Hepatocyte (in vitro differentiated cells): ENCODE measurements around the gene TNFSF11. TPM values are rescaled to one million over a fixed set of nuclear protein-coding genes. Genes with fewer than 3 reads are reported as not detected.
A peak's percentile ranks its signal among the peaks of the same experiment; 100 is the strongest.

Source experiments
- DNase-seq: peaks from one replicate; pipeline ENCODE4 v3.0.0-alpha.2; 2016; ENCODE audit warnings: low spot score
- H2AFZ ChIP-seq: fragments of 200-600 bp; sonication (generic); 2 replicates; pipeline ENCODE4 v1.6.0; 2016; ENCODE audit warnings: antibody characterized with exemption, mild to moderate bottlenecking
- H3K27ac ChIP-seq: fragments of 200-600 bp; sonication (generic); 2 replicates; pipeline ENCODE4 v1.5.1; 2016; ENCODE audit warnings: mild to moderate bottlenecking
- H3K27me3 ChIP-seq: fragments of 200-600 bp; sonication (generic); 2 replicates; pipeline ENCODE4 v1.6.1; 2016
- H3K36me3 ChIP-seq: fragments of 200-600 bp; sonication (generic); replicated peaks from 2 replicates; pipeline ENCODE4 v1.5.1; 2016; ENCODE audit warnings: low read depth; ENCODE audit not compliant: insufficient read depth
- H3K4me1 ChIP-seq: fragments of 200-600 bp; sonication (generic); 2 replicates; pipeline ENCODE4 v1.5.1; 2016; ENCODE audit warnings: mild to moderate bottlenecking, moderate library complexity; ENCODE audit not compliant: insufficient read depth
- H3K4me2 ChIP-seq: fragments of 200-600 bp; sonication (generic); 2 replicates; pipeline ENCODE4 v1.6.0; 2016
- H3K4me3 ChIP-seq: fragments of 200-600 bp; sonication (generic); 2 replicates; pipeline ENCODE4 v1.5.1; 2016; ENCODE audit warnings: mild to moderate bottlenecking
- H3K79me2 ChIP-seq: fragments of 200-600 bp; sonication (generic); 2 replicates; pipeline ENCODE4 v1.6.0; 2017; ENCODE audit warnings: mild to moderate bottlenecking
- H3K9me2 ChIP-seq: fragments of 200-600 bp; sonication (generic); replicated peaks from 2 replicates; pipeline ENCODE4 v1.6.0; 2017; ENCODE audit warnings: mild to moderate bottlenecking; ENCODE audit not compliant: insufficient read depth
- H3K9me3 ChIP-seq: fragments of 200-600 bp; sonication (generic); 2 replicates; pipeline ENCODE4 v1.5.1; 2016; ENCODE audit warnings: low read depth, mild to moderate bottlenecking
- H4K20me1 ChIP-seq: fragments of 200-600 bp; sonication (generic); 2 replicates; pipeline ENCODE4 v1.6.0; 2016; ENCODE audit warnings: mild to moderate bottlenecking; ENCODE audit not compliant: insufficient read depth, poor library complexity, severe bottlenecking
- CTCF ChIP-seq: fragments of 200-600 bp; sonication (generic); IDR thresholded peaks from 2 replicates; pipeline ENCODE4 v1.5.1; 2016; ENCODE audit warnings: antibody characterized with exemption, mild to moderate bottlenecking; ENCODE audit not compliant: poor library complexity
- EZH2 ChIP-seq: fragments of 200-600 bp; sonication (generic); IDR thresholded peaks from 2 replicates; pipeline ENCODE4 v1.6.1; 2016; ENCODE audit warnings: antibody characterized with exemption, mild to moderate bottlenecking, borderline replicate concordance
- EZH2phosphoT487 ChIP-seq: fragments of 200-600 bp; sonication (generic); IDR thresholded peaks from one replicate; pipeline ENCODE4 v1.6.1; 2018; ENCODE audit warnings: antibody characterized with exemption, mild to moderate bottlenecking, low read depth, moderate library complexity; ENCODE audit not compliant: unreplicated experiment, severe bottlenecking
- WGBS: methylation state at CpG from one replicate; pipeline ENCODE4 v1.1.6; 2016; ENCODE audit warnings: low lambda C conversion rate; ENCODE audit errors: missing lambda C conversion rate; 5-methylcytosine and 5-hydroxymethylcytosine counted together
- polyA plus RNA-seq: library from polyadenylated mRNA; unstranded; fragments of >200 nt; fragmentation: Nextera tagmentation; extraction: Ambion mirVana; gene quantifications from 2 replicates; pipeline ENCODE4 v1.2.1, GENCODE V29; 2016
- total RNA-seq: library from RNA; depleted of rRNA; stranded (reverse); fragments of >200 nt; gene quantifications from 2 replicates; pipeline ENCODE4 v1.2.3, GENCODE V29; 2014

TNFSF11 gene
- total and polyA plus RNA-seq, 2 experiments from 2014 or later, result 0.83 TPM; not detected in 1

- H2AFZ ChIP-seq, result peak overlapping the region; percentile 67
- H3K27me3 ChIP-seq, result no peaks in the 10 kb centered on the region
- peak overlapping the region; percentile 77 for H3K27ac ChIP-seq
- 62% methylated on average over 3 of the region's 3 CpGs for WGBS
- H3K4me1 ChIP-seq, result peaks cover 6% of the 10 kb centered on the region
- peak overlapping the region; percentile 53 for H3K4me2 ChIP-seq
- no peaks in the 10 kb centered on the region for H4K20me1 ChIP-seq
- no peaks in the 10 kb centered on the region for H3K79me2 ChIP-seq
- TF ChIP-seq CTCF (no peak), EZH2 (no peak), EZH2phosphoT487 (no peak)
- H3K9me3 ChIP-seq, result no peaks in the 10 kb centered on the region
- no peaks in the 10 kb centered on the region for H3K36me3 ChIP-seq
- DNase-seq, result no peak
- H3K4me3 ChIP-seq, result no peak overlapping the region
- no peaks in the 10 kb centered on the region for H3K9me2 ChIP-seq
Measured at GRCh38 chr13:42561752-42562467, 12.0 kb upstream of the TNFSF11 start.

- 62% methylated on average over 2 of the region's 2 CpGs for WGBS
Measured at GRCh38 chr13:42567906-42568305, 6.0 kb upstream of the TNFSF11 start.

GRCh38 chr13:42569576-42570344 lies 4.2 kb upstream of the TNFSF11 start:
- Histone ChIP-seq H4K20me1 (no peaks in the 10 kb centered on the region), H3K79me2 (no peaks in the 10 kb centered on the region), H3K27me3 (peaks cover 19% of the 10 kb centered on the region), H3K4me3 (no peak overlapping the region), H2AFZ (no peak overlapping the region), H3K4me2 (no peak overlapping the region), H3K4me1 (no peaks in the 10 kb centered on the region), H3K9me2 (no peaks in the 10 kb centered on the region), H3K27ac (no peak overlapping the region), H3K9me3 (peaks cover 5% of the 10 kb centered on the region), H3K36me3 (no peaks in the 10 kb centered on the region)
- TF ChIP-seq EZH2 (no peak), EZH2phosphoT487 (no peak), CTCF (no peak)
- WGBS, result 95% methylated on average over 3 of the region's 3 CpGs
- no peak for DNase-seq

More at GRCh38 chr13:42567906-42568305, 6.0 kb upstream of the TNFSF11 start:
- TF ChIP-seq EZH2 (no peak), CTCF (no peak), EZH2phosphoT487 (no peak)
- Histone ChIP-seq H2AFZ (no peak overlapping the region), H3K36me3 (no peaks in the 10 kb centered on the region), H3K4me1 (no peaks in the 10 kb centered on the region), H4K20me1 (no peaks in the 10 kb centered on the region), H3K79me2 (no peaks in the 10 kb centered on the region), H3K9me2 (no peaks in the 10 kb centered on the region), H3K9me3 (peaks cover 5% of the 10 kb centered on the region), H3K27me3 (peaks cover under 1% of the 10 kb centered on the region), H3K27ac (no peak overlapping the region), H3K4me3 (no peak overlapping the region), H3K4me2 (no peak overlapping the region)
- no peak for DNase-seq
